Right lung (tissue), 5 donors: ENCODE data around the gene PAPOLA. TPM values are rescaled to one million over a fixed set of nuclear protein-coding genes. Genes with fewer than 3 reads are reported as not detected.

ENCODE experiments used
- DNase-seq, 2 donors: peaks; one replicate each; pipeline ENCODE4 v3.0.0-alpha.2; 2013
- polyA plus RNA-seq, 5 donors: library from polyadenylated mRNA; unstranded; fragments of 120-200 nt; gene quantifications; one replicate each; pipeline versions ENCODE4 v1.2.1 to v1.2.3, GENCODE V29; 2013; ENCODE audit warnings: inconsistent platforms in 1 of 5, low replicate concordance in 1 of 5; ENCODE audit not compliant: insufficient read length in 5 of 5, insufficient read depth in 1 of 5

Gene PAPOLA
- polyA plus RNA-seq, 5 donors = 161 to 255 (median 248) TPM

GRCh38 chr14:96584199-96584906, 82.2 kb downstream of the PAPOLA start:
- DNase-seq = no peak

GRCh38 chr14:96584907-96585671, 82.9 kb downstream of the PAPOLA start:
- DNase-seq = no peak

DNA sequence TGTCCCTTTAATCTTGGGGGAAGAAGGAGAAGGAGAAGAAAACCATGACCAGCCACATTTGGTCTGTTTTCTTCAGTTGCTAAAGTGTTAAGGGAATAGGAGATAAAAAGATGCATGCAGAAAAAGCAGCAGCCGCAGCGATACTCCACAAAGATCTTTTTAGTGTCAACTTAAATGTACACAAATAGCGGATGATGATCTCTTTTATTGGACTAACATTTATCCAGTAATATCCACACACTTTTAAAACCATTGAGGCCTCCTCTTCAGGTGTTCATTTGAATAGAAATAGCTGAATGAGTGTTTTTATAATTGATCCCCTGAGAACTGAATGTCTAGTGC, 83.5 kb downstream of the PAPOLA start:
- DNase-seq = no peak

DNA sequence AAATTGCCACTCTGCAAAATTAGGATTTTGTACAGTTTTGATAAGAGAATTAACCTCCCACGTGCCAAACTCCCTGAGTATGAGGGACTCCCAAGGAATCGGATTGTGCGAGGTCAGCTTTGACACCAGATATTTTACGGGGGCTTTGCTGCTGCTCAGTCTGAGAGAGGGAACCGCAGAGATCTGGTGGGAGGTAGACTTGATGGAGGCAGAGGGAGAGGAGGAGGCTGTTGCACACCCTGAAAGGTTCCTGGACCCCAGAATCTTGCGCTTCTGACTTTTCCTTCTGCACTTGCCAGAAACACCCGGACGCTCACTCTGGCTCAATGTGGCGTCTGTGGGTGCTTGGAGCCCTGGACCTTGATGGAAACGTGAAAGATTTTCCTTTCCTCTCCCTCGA, 83.9 kb downstream of the PAPOLA start:
- DNase-seq = no peak

DNA sequence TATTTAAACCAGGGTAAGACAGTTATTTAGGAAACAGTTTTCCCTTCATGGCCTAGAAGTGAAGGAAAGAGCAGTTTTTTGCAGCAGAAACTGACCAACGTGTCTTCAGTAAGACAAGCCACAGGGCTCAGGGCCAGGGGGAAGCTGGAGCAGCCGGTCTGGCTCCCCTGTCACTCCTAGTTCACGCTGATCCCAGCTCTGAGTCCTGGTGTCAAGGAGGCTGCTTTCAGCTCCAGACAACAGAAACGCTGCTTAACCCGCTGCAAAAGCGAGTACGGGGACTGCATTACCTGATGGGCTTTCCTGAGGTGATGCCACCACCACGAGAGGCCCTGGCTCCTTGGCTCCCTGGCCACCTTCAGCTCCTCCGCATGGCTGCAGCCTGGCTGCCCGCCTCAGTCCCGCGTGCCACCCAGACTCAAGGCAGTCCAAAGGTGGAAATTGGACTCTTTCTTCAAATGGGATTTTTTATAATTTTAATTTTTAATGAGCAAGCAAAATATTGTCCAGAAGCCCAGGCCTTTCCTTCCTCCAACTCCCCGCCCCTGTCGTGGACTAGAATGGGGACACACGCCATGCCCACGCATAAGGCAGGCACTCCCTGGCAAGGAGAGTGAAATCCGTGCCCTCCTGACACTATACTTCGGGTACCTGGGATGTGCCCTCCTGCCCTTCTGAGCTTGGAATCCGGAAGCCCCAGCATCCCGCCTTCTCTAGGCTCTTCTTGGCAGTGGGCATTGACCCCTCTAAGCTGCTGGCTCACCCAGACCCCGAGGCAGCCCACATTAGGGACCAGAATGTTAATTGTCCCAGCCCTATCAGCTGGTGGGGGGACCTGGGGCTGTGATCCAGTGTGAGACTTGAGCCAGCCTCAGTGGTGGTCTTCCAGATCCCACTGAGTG, 85.0 kb downstream of the PAPOLA start:
- peak; percentile 70 to 76 for DNase-seq

DNA sequence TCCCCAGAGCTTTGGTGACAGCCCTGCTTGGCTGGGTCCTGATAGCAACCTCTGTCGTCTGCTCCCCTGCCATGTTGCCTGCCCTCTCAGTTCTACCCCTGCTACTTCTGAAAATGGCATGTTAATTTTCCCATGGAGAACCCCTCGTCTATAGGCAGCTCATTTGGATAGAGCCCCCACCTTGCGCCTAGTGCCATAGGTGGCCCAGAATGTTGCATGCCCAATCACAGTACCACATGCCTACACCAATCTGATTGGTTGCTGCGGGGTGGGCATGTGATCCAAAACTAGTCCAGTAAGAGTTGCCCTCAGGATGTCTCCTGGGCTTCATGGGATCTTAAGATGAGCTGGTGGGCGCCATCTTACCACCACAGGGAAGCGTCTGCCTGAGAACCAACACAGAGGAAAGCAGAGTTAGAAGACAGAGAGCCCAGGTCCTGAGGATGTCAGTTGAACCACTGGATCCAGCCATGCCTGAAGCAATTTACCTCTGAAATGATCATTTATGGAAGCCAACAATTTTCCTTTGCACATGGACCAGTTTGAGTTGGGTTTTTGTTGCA, 85.7 kb downstream of the PAPOLA start:
- no peak for DNase-seq

GRCh38 chr14:96588410-96589257, 86.5 kb downstream of the PAPOLA start:
- DNase-seq = no peak

DNA sequence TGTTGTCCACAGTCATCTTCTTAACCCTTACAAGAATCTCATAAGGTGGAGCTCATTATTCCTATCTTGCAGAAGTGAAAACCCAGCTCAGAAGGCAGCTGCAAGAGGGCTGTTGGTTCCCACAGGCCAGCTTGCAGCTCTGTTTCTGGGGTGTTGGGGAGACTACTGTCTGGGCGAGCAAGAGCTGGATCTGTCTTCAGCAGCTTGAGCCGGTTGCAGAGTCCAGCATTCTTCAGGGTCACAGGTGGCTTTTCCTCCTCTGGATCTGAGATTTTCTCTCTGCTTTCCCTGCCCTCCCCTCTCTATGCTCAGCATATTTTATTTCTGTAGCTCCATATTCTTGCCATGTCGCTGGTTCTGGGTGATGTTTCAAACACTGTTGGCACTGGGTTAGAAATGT, 87.4 kb downstream of the PAPOLA start:
- DNase-seq = no peak

- no peak for DNase-seq
These were observed 88.1 kb downstream of the PAPOLA start for GRCh38 chr14:96590190-96590864.

DNA sequence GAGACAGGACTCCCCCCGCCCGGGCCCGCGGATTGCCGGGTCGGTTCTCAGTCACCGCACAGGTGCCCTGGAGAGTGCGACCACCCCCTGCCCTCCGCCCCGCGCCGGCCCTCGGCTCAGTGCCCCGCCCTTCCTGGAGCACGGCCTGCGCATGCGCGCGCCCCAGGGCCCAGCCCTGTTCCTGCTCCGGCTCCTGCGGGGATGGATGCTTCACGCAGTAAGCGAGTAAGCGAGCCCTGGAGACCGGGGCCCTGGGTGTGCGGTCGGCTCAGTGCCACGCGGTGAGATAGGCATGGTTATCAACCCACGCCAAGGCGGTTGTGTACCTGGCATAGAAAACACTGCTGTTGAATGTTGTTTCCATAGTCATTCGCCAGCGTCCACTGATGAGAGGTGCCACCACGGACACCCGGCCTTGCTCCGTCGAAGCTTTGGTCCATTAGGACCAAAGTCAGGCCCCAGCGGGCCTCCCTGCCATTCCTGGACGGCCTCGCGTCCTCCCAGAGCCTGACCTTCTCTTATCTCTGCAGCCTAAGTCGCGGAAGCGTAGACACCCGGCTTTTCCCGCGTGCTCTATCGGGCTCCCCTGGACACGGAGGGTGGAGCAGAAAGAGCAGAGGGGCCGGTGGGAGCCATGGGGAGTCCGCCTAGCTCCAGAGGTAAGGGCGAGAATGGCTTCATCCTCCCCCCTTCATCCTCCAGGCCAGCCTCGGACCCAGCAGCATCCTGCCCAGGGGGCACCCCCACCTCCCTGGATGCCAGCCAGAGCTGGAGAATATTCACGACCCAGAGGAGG, 90.6 kb downstream of the PAPOLA start:
- no peak for DNase-seq

GRCh38 chr14:96594961-96595360, 92.8 kb downstream of the PAPOLA start:
- no peak for DNase-seq

- DNase-seq = no peak
These were observed 95.5 kb downstream of the PAPOLA start for GRCh38 chr14:96597680-96598079.

- DNase-seq = no peak
These were observed 96.2 kb downstream of the PAPOLA start for GRCh38 chr14:96598332-96598928.

DNA sequence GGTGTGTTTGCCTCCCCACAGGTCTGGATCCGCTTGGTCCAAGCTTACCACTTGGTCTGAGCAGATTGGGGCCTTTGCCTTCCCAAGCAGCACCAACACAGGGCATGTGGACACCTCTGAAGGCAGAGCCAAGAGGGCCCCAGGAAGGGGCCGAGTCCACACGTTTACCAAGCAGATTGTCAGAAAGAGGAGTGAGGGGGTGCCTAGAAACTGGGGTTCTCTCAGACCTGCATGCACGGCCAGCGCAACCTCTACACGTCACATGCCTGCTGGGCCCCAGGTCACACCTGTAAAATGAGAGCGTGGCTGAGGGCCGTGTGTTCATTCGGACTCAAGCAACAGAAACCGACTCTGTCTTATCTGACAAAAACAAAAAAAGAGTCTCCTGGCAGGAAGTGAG, 96.9 kb downstream of the PAPOLA start:
- no peak for DNase-seq

DNA sequence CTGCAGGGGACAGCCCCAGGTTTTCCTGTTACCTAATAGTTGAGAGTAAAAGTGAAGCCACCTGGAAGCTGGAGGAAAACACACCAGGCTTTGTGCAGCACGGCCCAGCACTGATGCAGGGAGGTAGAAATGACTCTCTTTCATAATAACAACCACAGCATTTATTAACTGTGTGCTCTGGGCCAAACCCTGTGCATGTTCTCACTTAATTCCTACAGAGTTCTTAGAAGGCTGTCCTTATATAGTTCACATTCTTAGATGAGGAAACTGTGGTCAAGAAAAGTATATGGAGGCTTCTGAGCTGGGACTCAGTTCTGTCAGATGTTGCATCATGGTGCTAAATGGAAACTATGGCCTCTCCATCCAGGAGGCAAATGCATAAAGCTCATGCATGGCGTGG, 100.0 kb downstream of the PAPOLA start:
- DNase-seq = no peak

- DNase-seq = no peak
These were observed 101.4 kb downstream of the PAPOLA start for GRCh38 chr14:96603350-96604255.

DNA sequence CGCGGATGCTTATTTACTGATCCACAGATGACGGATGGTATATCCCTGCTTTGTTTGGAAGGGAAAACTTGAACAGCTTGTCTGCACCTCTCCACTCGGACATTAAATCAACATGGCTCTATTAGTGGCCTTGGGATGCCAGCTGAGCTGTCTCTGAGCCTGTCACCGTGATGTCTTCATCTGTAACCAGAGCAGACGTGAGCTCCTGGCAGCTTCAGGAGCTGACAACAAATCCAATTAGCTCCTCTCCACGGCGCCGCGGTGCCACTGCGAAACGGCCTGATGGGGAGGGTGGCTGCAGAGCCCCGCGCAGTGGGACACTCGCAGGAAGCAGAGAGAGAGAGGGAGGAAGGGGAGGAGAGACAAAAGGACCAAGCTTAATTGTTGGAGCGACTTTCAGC, 112.3 kb downstream of the PAPOLA start:
- DNase-seq = no peak

DNA sequence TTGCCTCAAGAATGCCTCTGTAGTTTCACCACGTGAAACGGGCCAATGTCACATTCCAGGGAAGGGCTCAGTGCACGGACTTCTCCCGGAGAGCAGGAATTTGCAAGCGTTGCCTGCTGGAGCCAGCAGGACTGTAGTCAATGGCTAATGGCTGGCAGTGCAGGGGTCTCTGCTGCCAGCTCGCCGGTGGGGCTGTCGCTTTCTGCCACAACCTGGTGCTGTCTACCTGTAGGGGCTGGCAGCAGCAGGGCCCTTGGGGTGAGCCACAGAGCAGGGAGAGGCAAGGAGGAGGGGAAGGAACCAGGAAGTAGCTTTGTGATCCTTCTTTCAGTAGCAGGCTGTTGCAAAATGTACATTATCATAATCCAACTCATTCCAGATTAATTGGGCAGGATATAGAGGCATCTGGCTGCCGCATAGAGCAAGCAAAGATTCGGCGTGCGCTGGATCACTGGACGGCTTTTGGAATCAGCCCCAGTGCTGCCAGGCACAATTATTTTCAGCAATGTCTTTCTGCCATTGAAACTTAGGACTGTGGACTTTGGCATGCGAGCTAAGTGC, 114.1 kb downstream of the PAPOLA start:
- DNase-seq = no peak
